GM12891 (cell line): ENCODE measurements around the gene ANGEL1.

ENCODE experiments used
- DNase-seq: peaks from one replicate; pipeline ENCODE4 v3.0.0; 2011; ENCODE audit warnings: low spot score; ENCODE audit not compliant: insufficient read length
- FAIRE-seq: peaks from 2 replicates; lab custom pipeline; 2011; peaks lifted over from hg19 to GRCh38; lab: Jason Lieb, UNC
- PAX5 ChIP-seq: IDR thresholded peaks from 2 replicates; pipeline ENCODE4 v1.6.1; 2011; ENCODE audit warnings: low read length, moderate library complexity, mild to moderate bottlenecking; ENCODE audit not compliant: insufficient read depth, severe bottlenecking
- POLR2A ChIP-seq: IDR thresholded peaks from 2 replicates; pipeline ENCODE4 v1.6.1; 2011; ENCODE audit warnings: low read depth, low read length, control low read depth
- POLR2AphosphoS5 ChIP-seq: IDR thresholded peaks from 2 replicates; pipeline ENCODE4 v1.6.1; 2011; ENCODE audit warnings: low read depth, low read length, control low read depth
- POU2F2 ChIP-seq: IDR thresholded peaks from 2 replicates; pipeline ENCODE4 v1.6.1; 2011; ENCODE audit warnings: low read depth, mild to moderate bottlenecking, control low read depth, low read length, moderate library complexity
- SPI1 ChIP-seq: IDR thresholded peaks from 2 replicates; pipeline ENCODE4 v1.6.1; 2011; ENCODE audit warnings: low read depth, low read length, control low read depth
- TAF1 ChIP-seq: IDR thresholded peaks from 2 replicates; pipeline ENCODE4 v1.6.1; 2011; ENCODE audit warnings: low read depth, low read length, control low read depth

Gene ANGEL1

GRCh38 chr14:76827696-76828296, 15.1 kb upstream of the ANGEL1 start:
- DNase-seq (no peak), FAIRE-seq (no peak)
- TF ChIP-seq POLR2A (no peak), PAX5 (no peak), TAF1 (no peak), POLR2AphosphoS5 (no peak)

- TF ChIP-seq POLR2AphosphoS5 (no peak), TAF1 (no peak), POU2F2 (no peak), SPI1 (no peak), PAX5 (no peak), POLR2A (no peak)
- FAIRE-seq, result no peak
- DNase-seq, result no peak
Observed at GRCh38 chr14:76826122-76826521, 13.4 kb upstream of the ANGEL1 start, which contains the start of gene LRRC74A. LRRC74A (plus strand) TSS chr14:76826408; CDS start chr14:76826698, 290 bp downstream.

- no peak for TF ChIP-seq POLR2A
- FAIRE-seq (no peak), DNase-seq (no peak)
Observed at GRCh38 chr14:76820700-76821099, 8.0 kb upstream of the ANGEL1 start.

GRCh38 chr14:76814726-76815645, 2.3 kb upstream of the ANGEL1 start:
- no peak for FAIRE-seq
- TF ChIP-seq TAF1, result no peak
- no peak for DNase-seq

GRCh38 chr14:76812093-76812421, 625 bp downstream of the ANGEL1 start:
- FAIRE-seq (no peak), DNase-seq (peak; percentile 26)
- TF ChIP-seq POLR2A (no peak), POLR2AphosphoS5 (no peak), SPI1 (no peak), PAX5 (no peak)

GRCh38 chr14:76811561-76811960, 1.1 kb downstream of the ANGEL1 start:
- DNase-seq (no peak), FAIRE-seq (no peak)
- TF ChIP-seq TAF1 (no peak), POU2F2 (no peak), POLR2A (no peak), POLR2AphosphoS5 (no peak), PAX5 (no peak), SPI1 (no peak)

GRCh38 chr14:76810953-76811400, 1.7 kb downstream of the ANGEL1 start:
- FAIRE-seq, result peak; percentile 94
- TF ChIP-seq POU2F2 (no peak), PAX5 (no peak), POLR2A (no peak), TAF1 (no peak), POLR2AphosphoS5 (no peak), SPI1 (no peak)
- DNase-seq, result peak; percentile 25

- TF ChIP-seq TAF1, result no peak
- no peak for TF ChIP-seq POU2F2
- TF ChIP-seq POLR2A, result no peak
- TF ChIP-seq PAX5, result no peak
- no peak for TF ChIP-seq POLR2AphosphoS5
- TF ChIP-seq SPI1, result no peak
- DNase-seq (no peak), FAIRE-seq (no peak)
Observed at GRCh38 chr14:76810525-76810924, 2.2 kb downstream of the ANGEL1 start.

GRCh38 chr14:76808990-76809389, 3.7 kb downstream of the ANGEL1 start:
- DNase-seq (no peak), FAIRE-seq (no peak)
- TF ChIP-seq POU2F2 (no peak), PAX5 (no peak), TAF1 (no peak), POLR2A (no peak)

GRCh38 chr14:76808011-76808410, 4.7 kb downstream of the ANGEL1 start:
- FAIRE-seq (no peak), DNase-seq (no peak)
- TF ChIP-seq PAX5 (no peak), TAF1 (no peak), SPI1 (no peak), POLR2A (no peak), POU2F2 (no peak), POLR2AphosphoS5 (no peak)

GRCh38 chr14:76806446-76806845, 6.2 kb downstream of the ANGEL1 start:
- TF ChIP-seq POU2F2 (no peak), POLR2A (no peak), PAX5 (no peak), POLR2AphosphoS5 (no peak), TAF1 (no peak), SPI1 (no peak)
- FAIRE-seq (no peak), DNase-seq (no peak)
